Measurements from ENCODE around the gene ITGB1.
"Not testable (repeated sequence)": the region's sequence is repeated elsewhere in the genome, so short reads cannot be mapped to it uniquely, and the experiment has no call there.

Gene ITGB1

GRCh38 chr10:32906595-32906994 lies 51.4 kb downstream of the ITGB1 start:
- H3K27me3 Mint-ChIP-seq: no peaks in the 10 kb centered on the region
- H3K4me3 Mint-ChIP-seq: no peak overlapping the region
- peaks cover 51% of the 10 kb centered on the region for H3K36me3 Mint-ChIP-seq (ENCODE audit: low read depth)

GRCh38 chr10:32905466-32905865 lies 52.6 kb downstream of the ITGB1 start:
- Mint-ChIP-seq H3K4me3 (no peak overlapping the region), H3K9me3 (no peaks in the 10 kb centered on the region), H3K4me1 (ENCODE audit: low read depth) (no peaks in the 10 kb centered on the region), H3K36me3 (ENCODE audit: low read depth) (peaks cover 45% of the 10 kb centered on the region), H3K27me3 (no peaks in the 10 kb centered on the region), H3K27ac (no peak overlapping the region)

More at GRCh38 chr10:32906595-32906994, 51.4 kb downstream of the ITGB1 start:
- no peaks in the 10 kb centered on the region for H3K4me1 Mint-ChIP-seq (ENCODE audit: low read depth)
- no peaks in the 10 kb centered on the region for H3K9me3 Mint-ChIP-seq
- H3K27ac Mint-ChIP-seq: no peak overlapping the region

GRCh38 chr10:32901815-32902214 lies 56.2 kb downstream of the ITGB1 start:
- Mint-ChIP-seq H3K27me3 (no peaks in the 10 kb centered on the region), H3K4me1 (ENCODE audit: low read depth) (no peaks in the 10 kb centered on the region), H3K4me3 (no peak overlapping the region), H3K9me3 (no peaks in the 10 kb centered on the region), H3K36me3 (ENCODE audit: low read depth) (peaks cover 57% of the 10 kb centered on the region), H3K27ac (no peak overlapping the region)

GRCh38 chr10:32895200-32895968 lies 62.6 kb downstream of the ITGB1 start:
- H3K36me3 Mint-ChIP-seq (ENCODE audit: low read depth): peaks cover 40% of the 10 kb centered on the region
- not testable (repeated sequence) for H3K27ac Mint-ChIP-seq; H3K4me3 Mint-ChIP-seq; H3K4me1 Mint-ChIP-seq (ENCODE audit: low read depth); H3K27me3 Mint-ChIP-seq; H3K9me3 Mint-ChIP-seq

GRCh38 chr10:32893916-32894664 lies 63.9 kb downstream of the ITGB1 start:
- H3K36me3 Mint-ChIP-seq (ENCODE audit: low read depth): peaks cover 33% of the 10 kb centered on the region
- H3K9me3 Mint-ChIP-seq: no peaks in the 10 kb centered on the region
- peaks cover 5% of the 10 kb centered on the region for H3K4me1 Mint-ChIP-seq (ENCODE audit: low read depth)
- H3K27ac Mint-ChIP-seq: no peak overlapping the region
- no peak overlapping the region for H3K4me3 Mint-ChIP-seq
- H3K27me3 Mint-ChIP-seq: no peaks in the 10 kb centered on the region

GRCh38 chr10:32893434-32893833 lies 64.6 kb downstream of the ITGB1 start:
- no peaks in the 10 kb centered on the region for H3K27me3 Mint-ChIP-seq
- no peak overlapping the region for H3K27ac Mint-ChIP-seq
- H3K4me1 Mint-ChIP-seq (ENCODE audit: low read depth): peaks cover 5% of the 10 kb centered on the region
- H3K4me3 Mint-ChIP-seq: no peak overlapping the region
- H3K9me3 Mint-ChIP-seq: no peaks in the 10 kb centered on the region
- peaks cover 26% of the 10 kb centered on the region for H3K36me3 Mint-ChIP-seq (ENCODE audit: low read depth)

GRCh38 chr10:32891261-32891660 lies 66.8 kb downstream of the ITGB1 start:
- Mint-ChIP-seq H3K4me1 (ENCODE audit: low read depth) (peaks cover 5% of the 10 kb centered on the region), H3K9me3 (no peaks in the 10 kb centered on the region), H3K4me3 (no peak overlapping the region), H3K36me3 (ENCODE audit: low read depth) (peaks cover 6% of the 10 kb centered on the region), H3K27ac (no peak overlapping the region), H3K27me3 (no peaks in the 10 kb centered on the region)

- H3K27ac Mint-ChIP-seq: no peak overlapping the region
- peaks cover 5% of the 10 kb centered on the region for H3K4me1 Mint-ChIP-seq (ENCODE audit: low read depth)
- no peaks in the 10 kb centered on the region for H3K27me3 Mint-ChIP-seq
- H3K36me3 Mint-ChIP-seq (ENCODE audit: low read depth): peaks cover 3% of the 10 kb centered on the region
- no peaks in the 10 kb centered on the region for H3K9me3 Mint-ChIP-seq
- H3K4me3 Mint-ChIP-seq: no peak overlapping the region
Observed at GRCh38 chr10:32890444-32890843, 67.6 kb downstream of the ITGB1 start.

GRCh38 chr10:32889631-32890212 lies 68.3 kb downstream of the ITGB1 start:
- no peaks in the 10 kb centered on the region for H3K9me3 Mint-ChIP-seq

GRCh38 chr10:32888161-32888927 lies 69.7 kb downstream of the ITGB1 start:
- no peaks in the 10 kb centered on the region for H3K36me3 Mint-ChIP-seq (ENCODE audit: low read depth)
- H3K27me3 Mint-ChIP-seq: no peaks in the 10 kb centered on the region
- no peak overlapping the region for H3K4me3 Mint-ChIP-seq
- no peak overlapping the region for H3K27ac Mint-ChIP-seq
- H3K9me3 Mint-ChIP-seq: no peaks in the 10 kb centered on the region
- peaks cover 5% of the 10 kb centered on the region for H3K4me1 Mint-ChIP-seq (ENCODE audit: low read depth)

More at GRCh38 chr10:32889631-32890212, 68.3 kb downstream of the ITGB1 start:
- H3K4me1 Mint-ChIP-seq (ENCODE audit: low read depth): peaks cover 5% of the 10 kb centered on the region
- no peak overlapping the region for H3K27ac Mint-ChIP-seq
- no peaks in the 10 kb centered on the region for H3K36me3 Mint-ChIP-seq (ENCODE audit: low read depth)
- H3K27me3 Mint-ChIP-seq: no peaks in the 10 kb centered on the region
- no peak overlapping the region for H3K4me3 Mint-ChIP-seq

- no peaks in the 10 kb centered on the region for H3K27me3 Mint-ChIP-seq
- H3K27ac Mint-ChIP-seq: no peak overlapping the region
- H3K36me3 Mint-ChIP-seq (ENCODE audit: low read depth): no peaks in the 10 kb centered on the region
- H3K9me3 Mint-ChIP-seq: no peaks in the 10 kb centered on the region
- peaks cover 5% of the 10 kb centered on the region for H3K4me1 Mint-ChIP-seq (ENCODE audit: low read depth)
- H3K4me3 Mint-ChIP-seq: no peak overlapping the region
Observed at GRCh38 chr10:32887481-32887880, 70.5 kb downstream of the ITGB1 start.

- no peak overlapping the region for H3K4me3 Mint-ChIP-seq
- H3K36me3 Mint-ChIP-seq (ENCODE audit: low read depth): no peaks in the 10 kb centered on the region
- H3K27ac Mint-ChIP-seq: no peak overlapping the region
- peaks cover 6% of the 10 kb centered on the region for H3K4me1 Mint-ChIP-seq (ENCODE audit: low read depth)
- no peaks in the 10 kb centered on the region for H3K27me3 Mint-ChIP-seq
- no peaks in the 10 kb centered on the region for H3K9me3 Mint-ChIP-seq
Observed at GRCh38 chr10:32882076-32882475, 76.0 kb downstream of the ITGB1 start.

GRCh38 chr10:32878646-32879045 lies 79.4 kb downstream of the ITGB1 start:
- H3K4me3 Mint-ChIP-seq: no peak overlapping the region
- H3K4me1 Mint-ChIP-seq (ENCODE audit: low read depth): peaks cover 6% of the 10 kb centered on the region
- H3K27ac Mint-ChIP-seq: no peak overlapping the region
- no peaks in the 10 kb centered on the region for H3K36me3 Mint-ChIP-seq (ENCODE audit: low read depth)
- no peaks in the 10 kb centered on the region for H3K27me3 Mint-ChIP-seq
- no peaks in the 10 kb centered on the region for H3K9me3 Mint-ChIP-seq

- Mint-ChIP-seq H3K4me1 (ENCODE audit: low read depth) (peaks cover 6% of the 10 kb centered on the region), H3K27ac (no peak overlapping the region), H3K27me3 (no peaks in the 10 kb centered on the region), H3K9me3 (no peaks in the 10 kb centered on the region), H3K4me3 (no peak overlapping the region), H3K36me3 (ENCODE audit: low read depth) (no peaks in the 10 kb centered on the region)
Observed at GRCh38 chr10:32877915-32878314, 80.1 kb downstream of the ITGB1 start.

- Mint-ChIP-seq H3K36me3 (ENCODE audit: low read depth) (no peaks in the 10 kb centered on the region), H3K4me1 (ENCODE audit: low read depth) (no peaks in the 10 kb centered on the region), H3K27me3 (no peaks in the 10 kb centered on the region), H3K9me3 (no peaks in the 10 kb centered on the region), H3K4me3 (no peak overlapping the region), H3K27ac (no peak overlapping the region)
Observed at GRCh38 chr10:32865170-32865569, 92.9 kb downstream of the ITGB1 start.
